GM18909 (cell line): ENCODE measurements around the gene DEAF1.

Experiments
- ATAC-seq: cut with Tn5 transposase; IDR thresholded peaks from one replicate; pipeline ENCODE4 v1.9.1; 2021; ENCODE audit warnings: mild to moderate bottlenecking; ENCODE audit not compliant: unreplicated experiment, poor library complexity

DEAF1 gene

DNA sequence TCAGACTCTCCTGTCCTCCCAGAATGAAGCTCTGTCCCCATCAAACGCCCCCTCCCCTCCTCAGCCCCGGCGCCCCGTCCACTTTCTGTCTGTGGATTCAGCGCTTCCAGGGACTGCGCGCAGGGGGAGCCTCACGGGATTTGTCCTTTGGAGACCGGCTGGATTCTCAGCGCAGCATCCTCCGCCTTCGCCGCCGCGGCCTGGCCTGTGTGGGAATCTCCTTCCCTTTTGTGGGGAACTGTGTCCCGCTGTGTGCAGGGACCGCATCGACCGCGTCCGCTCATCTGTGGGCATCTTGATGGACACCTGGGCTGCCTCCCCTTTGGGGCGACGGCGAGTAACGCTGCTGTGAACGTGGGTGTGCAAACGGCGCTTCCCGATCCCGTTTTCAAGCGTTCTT lies 67.0 kb downstream of the DEAF1 start:
- no peak for ATAC-seq

DNA sequence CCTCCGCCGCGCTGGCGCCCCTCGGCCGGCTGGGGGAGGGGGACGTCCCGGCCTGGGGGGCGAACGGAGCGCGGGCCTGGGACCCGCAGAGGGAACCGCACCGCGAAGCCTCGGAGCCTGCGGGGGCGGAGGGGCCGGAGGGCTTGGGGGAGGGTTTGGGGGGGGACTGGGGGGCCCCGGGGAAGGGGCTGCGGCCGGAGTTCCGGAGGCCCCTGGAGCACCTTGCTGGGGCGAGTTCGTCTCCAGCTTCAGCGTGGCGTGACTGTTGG lies 67.8 kb downstream of the DEAF1 start:
- ATAC-seq, result no peak

- ATAC-seq, result no peak
Measured at GRCh38 chr11:626475-627307, 68.3 kb downstream of the DEAF1 start, which contains the start of gene SCT. SCT (minus strand) TSS chr11:627181; CDS start chr11:627143, 38 bp downstream.

GRCh38 chr11:625636-626268 lies 69.3 kb downstream of the DEAF1 start:
- ATAC-seq, result no peak

DNA sequence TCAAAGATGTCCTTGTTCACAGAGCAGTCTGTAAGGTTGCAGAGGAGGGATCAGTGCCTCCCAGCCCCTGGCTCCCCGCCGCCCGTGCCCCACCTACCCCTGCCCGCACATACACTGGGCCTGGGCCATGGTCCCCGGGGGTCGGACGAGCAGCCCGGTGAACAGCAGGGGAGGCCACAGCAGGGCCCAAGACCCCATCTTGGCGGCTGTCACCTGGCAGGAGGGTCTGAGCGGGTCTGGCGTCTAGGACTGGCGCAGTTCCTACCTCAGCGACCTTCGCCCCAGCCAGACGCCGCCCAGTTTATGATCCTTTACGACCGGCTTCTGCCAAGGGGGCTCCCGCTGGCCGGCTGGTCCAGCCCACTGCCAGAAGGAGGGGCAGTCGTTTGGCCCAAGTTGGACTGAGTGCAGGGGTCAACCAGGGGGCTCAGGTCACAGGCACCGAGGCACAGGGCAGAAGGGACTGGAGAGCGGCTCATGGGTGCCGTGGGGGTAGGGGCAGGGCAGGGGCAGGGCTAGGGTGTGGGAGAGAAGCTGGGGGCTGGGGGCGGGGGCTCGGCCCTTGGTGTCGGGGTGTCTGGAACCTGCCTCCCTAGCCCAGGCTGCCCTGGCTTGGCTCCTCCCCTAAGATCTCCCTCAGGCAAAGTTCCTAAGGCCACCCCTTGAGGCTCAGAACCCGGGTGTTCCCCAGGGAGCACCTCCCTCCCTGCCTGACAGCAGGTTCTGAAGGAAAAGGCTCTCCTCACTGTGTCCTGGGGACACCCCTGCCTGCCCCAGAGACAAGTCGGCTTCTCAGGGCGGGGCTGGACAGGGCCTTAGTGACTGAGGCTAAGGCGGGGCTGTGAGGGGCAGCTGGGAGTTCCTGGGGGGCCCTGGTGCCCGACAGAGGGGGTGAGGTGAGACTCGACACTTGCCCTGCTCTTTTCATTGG lies 70.1 kb downstream of the DEAF1 start, which contains the start of gene CDHR5:
Gene CDHR5 (minus strand): TSS at position 251 of the 931 bp plus-strand sequence. CDS start 53 bp downstream, at position 198.
- ATAC-seq, result no peak

DNA sequence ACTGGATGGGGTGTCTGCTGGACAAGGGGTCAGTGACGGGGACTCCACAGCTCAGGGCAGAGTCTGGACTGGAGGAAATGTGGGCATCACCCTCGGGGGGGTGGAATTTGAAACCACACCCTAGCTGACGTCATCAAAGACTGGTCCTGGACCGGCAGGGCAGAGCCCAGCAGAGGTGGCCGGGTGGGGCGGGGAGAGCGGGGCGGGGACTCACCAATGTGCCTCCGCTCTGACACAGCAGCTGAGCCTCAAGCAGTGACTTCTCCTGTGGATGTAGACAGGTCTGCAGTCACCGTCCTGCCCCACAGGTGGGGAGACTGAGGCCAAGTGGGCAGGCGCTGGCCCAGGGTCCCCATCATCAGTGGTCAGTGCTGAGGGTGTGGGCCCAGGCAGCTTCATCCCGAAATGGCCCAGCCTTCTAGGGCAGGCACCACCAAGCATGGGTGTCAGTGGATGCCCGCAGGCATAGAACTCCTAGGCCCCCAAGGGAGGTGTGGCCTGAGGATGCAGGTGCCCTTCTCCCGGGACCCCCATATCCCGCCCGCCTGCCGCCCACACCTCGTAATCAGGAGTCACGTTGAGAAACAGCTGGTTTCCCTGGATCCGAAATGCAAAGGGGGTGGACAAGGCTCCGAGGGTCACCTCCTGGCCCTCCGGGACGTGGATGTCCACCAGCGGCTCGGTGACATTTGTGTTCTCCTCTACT lies 70.9 kb downstream of the DEAF1 start:
- no peak for ATAC-seq

GRCh38 chr11:623349-623869 lies 71.6 kb downstream of the DEAF1 start:
- ATAC-seq, result no peak

GRCh38 chr11:621838-622237 lies 73.2 kb downstream of the DEAF1 start:
- no peak for ATAC-seq

- ATAC-seq, result no peak
Measured at GRCh38 chr11:620935-621814, 73.8 kb downstream of the DEAF1 start.

DNA sequence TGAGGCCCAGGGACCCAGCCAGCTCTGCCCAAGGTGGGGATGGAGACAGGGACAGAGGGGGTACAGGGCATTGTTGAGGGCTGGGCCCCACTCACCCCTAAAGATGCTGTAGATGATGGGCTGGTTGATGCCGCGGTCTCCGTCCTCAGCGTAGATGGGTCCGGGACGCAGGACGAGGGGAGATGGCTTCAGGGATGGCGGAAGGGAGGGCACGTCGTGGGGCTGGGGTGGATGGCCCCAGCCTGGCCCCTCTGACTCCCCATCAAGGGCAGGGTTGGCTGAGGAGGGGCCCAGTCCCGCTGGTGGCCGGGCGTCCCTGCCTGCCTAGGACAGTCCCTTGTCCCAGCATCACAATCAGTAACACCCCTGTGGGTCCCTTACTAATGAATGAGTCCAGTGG lies 74.8 kb downstream of the DEAF1 start:
- no peak for ATAC-seq

DNA sequence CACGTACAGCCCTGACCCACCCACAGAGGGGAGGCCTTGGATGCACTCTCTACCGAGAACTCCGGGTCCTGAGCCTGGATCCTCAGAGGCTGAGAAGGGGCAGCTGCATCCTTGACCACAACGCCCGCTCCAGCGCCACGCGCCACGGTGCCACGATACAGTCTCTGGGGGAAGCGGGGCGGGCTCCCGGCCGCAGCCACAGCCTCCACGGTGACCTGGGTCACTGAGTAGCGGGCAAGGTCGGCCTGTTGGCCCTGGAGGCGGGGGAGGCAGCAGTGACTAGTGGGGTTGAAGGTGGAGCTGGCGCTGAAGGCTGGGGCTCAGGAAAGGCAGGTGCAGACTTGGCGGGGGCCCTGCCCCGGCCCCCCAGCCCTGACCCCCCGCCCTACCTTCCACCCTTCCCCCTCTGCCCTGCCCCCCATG lies 75.4 kb downstream of the DEAF1 start:
- ATAC-seq, result no peak

DNA sequence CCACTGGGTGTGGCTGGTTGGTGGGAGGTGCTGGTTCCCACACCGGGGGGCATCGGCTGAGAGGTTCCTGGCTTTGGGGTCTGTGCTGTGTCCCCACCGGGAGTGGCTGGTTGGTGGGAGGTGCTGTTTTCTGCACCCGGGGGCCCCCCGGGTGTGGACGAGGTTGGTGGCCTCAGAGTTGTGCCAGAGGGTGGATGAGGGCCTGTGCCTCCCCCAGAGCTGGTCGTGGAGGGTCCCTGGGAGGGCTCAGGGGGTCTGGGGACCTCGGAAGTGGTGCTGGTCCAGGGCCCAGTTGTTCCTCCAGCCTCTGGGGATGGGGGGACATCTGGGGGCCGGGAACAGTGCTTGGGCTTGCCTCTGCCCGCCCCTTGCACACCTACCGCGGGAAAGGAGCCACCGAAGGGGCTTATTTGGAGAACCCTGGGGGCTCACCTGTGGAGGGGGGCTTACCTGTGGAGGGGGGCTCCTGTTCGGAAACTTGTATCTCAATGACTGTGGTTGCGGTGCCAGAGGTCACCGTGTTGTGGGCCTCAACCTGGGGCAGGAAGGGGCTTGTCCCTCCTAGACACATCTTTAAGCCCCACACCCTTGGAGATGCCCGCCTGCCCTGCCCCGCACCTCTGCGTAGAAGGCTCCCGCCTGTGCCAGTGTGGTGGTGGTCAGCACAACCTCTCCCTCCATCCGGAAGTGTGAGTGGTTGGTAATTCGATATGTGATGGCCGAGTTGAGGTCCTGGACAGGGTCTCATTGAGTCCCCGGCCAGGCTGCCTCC lies 76.0 kb downstream of the DEAF1 start:
- ATAC-seq, result no peak

DNA sequence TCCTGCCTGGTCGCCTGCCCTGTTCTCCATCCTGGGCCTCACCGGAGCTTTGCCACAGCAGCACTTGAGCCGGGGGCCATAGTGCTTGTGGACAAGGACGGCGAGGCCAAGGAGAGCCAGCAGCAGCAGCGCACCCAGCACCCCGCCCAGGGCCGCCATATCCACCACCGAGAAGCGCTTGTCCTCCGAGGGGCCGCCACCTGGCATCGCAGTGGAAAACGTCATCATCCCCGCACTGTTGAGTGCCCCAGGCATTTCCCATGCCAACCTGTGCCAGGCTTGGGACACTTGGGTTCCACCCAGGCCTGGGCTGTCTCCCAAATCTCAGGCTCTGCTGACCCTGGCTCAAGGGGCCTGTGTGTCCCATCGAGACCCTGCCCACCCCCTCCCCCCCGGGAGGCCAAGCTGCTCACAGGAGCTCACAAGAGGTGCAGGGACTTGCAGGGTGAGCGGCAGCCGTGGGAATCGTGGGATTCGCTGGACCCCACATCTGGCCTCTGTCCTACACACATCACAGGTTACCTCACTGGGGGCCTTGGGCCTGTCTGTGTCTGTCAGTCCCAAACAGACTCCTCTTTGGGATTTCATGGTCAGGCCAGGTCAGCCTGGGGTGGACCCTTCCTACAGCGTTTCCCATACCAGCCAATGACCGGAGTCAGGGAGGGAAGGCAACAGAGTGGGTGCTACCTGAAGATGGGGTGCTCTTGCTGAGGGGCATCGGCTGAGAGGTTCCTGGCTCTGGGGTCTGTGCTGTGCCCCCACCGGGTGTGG lies 76.9 kb downstream of the DEAF1 start:
- ATAC-seq, result no peak

GRCh38 chr11:617199-617911 lies 77.7 kb downstream of the DEAF1 start:
- ATAC-seq, result no peak

DNA sequence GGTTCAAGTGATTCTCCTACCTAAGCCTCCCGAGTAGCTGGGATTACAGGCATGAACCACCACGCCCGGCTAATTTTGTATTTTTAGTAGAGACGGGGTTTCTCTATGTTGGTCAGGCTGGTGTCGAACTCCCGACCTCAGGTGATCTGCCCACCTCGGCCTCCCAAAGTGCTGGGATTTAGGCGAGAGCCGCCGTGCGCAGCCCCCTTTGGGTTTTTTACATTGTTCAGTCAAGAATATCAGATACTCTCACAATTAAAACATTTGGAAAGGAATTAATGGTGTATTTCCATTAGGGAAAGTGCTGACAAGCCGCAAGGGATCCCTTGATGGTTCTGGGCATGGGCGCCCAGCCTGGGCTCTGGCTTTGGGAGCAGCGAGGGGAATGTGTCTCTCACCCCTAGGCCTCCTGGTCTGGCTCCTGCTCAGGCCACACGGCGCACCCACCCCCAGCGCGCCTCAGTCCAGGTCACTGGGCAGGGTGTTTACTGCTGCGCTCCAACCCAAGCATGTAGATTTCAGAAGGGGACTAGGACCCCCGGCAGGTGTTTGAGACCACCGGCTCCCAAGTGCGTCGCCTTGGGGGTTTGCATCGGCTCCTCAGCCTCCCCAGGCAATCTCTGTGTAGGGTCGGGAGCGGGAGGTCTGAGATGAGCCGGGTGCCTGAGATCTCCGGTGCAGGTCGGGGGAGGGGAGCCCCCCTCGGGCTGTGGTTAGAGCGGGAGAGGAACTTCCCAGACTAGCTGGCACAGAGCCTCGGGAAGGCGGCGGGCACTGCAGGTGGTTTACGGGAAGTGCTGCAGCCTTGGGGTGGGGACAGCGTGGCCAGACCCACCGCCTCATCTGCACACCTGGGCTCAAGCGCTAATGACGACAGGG lies 78.5 kb downstream of the DEAF1 start:
- no peak for ATAC-seq
